HG02610 (cell line): Measurements from ENCODE around the gene STMN3.

ENCODE experiments used
- ATAC-seq: cut with Tn5 transposase; IDR thresholded peaks from one replicate; pipeline ENCODE4 v1.9.1; 2021; ENCODE audit warnings: mild to moderate bottlenecking, moderate library complexity; ENCODE audit not compliant: unreplicated experiment

STMN3 gene

DNA sequence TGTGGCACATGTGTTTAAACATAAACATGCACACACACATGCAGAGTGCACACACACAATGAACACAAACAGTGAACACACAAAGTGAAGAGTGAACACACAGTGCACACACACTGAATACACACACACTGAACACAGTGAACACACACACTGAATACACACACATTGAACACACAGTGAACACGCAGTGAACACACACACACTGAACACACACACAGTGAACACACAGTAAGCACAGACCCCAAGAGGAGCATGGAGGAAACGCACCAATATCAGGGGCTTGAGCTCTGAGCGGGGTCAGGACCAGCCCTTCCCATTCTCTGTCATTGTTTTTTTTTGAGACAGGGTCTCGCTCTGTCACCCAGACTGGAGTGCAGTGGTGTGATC, 62.1 kb downstream of the STMN3 start:
- no peak for ATAC-seq

DNA sequence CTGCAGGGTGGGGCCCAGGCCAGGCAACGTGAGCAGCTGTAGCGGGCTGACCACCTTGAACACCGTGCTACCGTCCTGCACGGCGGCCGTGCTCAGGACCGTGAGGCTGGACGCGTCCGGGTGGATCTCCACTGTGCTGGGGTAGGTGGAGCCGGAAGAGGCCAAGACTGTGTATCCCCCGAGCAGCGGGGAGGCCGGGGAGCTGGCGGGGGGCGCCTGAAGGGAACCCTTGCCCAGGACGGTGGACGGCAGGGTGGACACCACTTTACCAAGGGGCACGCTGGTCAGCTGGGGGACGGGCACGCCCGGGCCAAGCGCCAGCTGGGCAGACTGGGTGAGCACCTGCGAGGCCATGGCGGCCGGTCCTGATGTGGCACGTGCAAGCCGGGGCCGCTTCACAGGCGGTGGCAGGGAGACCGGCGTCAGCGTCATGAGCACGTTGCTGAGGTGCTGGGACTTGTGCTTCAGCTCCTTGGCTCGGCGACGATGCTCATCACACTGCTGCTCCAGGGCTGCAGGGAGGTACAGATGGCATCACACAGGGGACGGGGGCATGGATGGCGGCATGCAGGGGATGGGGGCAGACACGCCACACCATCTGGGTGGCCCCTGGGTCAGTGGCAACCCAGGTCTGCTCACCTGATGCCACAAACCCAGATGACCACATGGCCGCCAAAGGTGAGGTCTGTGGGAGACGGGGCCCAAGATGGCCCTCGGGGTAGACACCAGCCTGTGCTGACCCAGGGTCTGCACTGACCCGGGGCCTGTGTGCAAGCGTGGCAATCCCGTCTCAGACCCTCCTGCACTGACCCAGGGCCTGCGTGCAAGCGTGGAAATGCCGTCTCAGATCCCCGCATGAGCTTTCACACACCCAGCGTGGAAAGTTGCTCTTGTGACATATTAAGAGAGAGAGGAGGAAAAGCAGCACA, 62.7 kb downstream of the STMN3 start:
- no peak for ATAC-seq
